GM19395 (cell line): Measurements from ENCODE around the gene RNF13.
"Not testable (repeated sequence)": the region's sequence is repeated elsewhere in the genome, so short reads cannot be mapped to it uniquely, and the experiment has no call there.

ENCODE experiments used
- ATAC-seq: cut with Tn5 transposase; IDR thresholded peaks from one replicate; pipeline ENCODE4 v1.9.1; 2021; ENCODE audit warnings: mild to moderate bottlenecking, moderate library complexity; ENCODE audit not compliant: unreplicated experiment

RNF13 gene

GRCh38 chr3:149800693-149801092 lies 12.3 kb upstream of the RNF13 start:
- no peak for ATAC-seq

DNA sequence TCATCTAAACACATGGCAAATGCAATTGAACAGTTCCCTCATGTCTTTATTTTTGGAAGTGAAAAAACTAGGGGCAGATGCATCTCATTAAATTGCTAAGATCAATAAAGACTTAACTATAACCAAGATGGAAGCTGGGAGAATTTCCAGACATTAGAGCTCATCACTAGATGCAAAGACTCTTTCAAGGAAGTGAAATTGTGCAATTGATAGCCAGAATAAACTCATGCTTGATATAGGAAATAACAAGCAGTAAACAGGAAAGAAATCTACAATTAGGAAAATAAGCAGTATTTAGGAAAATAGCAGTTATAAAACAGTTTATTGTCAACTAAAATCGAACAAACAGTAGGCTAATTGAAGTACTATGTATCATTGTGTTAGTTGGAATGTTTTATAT lies 11.8 kb upstream of the RNF13 start:
- no peak for ATAC-seq

DNA sequence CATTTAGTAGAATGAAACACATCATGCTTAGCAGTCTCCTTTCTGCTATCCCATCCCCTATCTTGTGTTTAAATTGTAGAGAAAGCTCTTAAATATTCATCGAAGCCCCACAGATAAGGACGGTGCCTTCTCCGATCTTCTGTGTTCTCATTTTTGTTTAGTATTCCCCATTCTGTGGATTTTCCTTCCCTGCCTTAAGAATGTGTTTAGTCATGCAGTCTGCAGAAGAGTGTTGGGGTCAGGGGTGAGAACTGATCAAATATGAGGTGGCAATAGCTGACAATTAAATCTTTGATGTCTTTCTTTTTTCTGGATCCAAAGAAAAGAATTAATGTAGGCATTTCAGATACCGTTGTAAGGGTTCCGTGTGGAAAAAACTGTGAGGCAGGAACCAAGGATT lies 11.4 kb upstream of the RNF13 start:
- no peak for ATAC-seq

DNA sequence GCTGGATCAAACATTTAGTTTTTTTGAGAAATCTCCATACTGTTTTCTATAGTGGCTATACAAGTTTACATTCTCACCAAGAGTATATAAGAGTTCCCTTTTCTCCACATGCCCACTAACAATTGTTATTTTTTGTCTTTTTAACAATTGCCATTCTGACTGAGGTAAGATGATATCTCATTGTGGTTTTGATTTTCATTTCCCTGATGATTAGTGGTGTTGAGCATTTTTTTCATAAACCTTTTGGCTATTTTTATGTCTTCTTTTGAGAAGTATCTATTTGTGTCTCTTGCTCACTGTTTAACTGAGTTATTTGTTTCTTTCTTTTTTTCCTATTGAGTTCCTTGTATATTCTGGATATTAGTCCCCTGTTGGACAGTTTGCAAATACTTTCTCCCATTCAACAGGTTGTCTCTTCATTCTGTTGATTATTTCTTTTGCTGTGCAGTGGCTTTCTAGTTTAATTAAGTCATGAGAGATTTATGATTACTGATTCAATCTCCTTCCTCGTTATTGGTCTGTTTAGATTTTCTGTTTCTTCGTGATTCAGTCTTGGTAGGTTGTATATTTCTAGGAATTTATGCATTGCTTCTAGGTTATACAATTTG lies 6.7 kb upstream of the RNF13 start:
- ATAC-seq: no peak

DNA sequence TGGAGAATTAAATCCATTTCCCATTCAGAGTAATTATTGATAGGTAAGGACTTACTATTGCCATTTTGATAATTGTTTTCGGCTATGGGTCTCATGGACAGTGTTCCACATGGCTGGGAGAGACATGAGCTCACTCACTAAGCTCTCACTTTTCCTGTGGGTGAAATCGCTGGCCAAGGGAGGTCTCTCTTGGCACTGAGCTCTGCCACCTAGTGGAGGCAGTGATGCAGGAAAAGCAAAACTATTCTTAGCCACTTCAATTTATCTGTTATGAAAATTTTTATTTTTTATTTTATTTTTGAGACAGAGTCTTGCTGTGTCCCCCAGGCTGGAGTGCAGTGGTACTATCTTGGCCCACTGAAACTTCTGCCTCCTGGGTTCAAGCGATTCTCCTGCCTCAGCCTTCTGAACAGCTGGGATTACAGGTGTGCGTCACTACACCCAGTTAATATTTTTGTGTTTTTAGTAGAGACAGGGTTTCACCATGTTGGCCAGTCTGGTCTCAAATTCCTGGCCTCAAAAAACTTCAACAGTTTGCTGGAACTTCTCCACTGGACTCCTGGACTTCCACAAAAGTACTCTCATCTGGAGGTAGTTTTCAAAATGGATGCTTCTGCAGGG lies 4.7 kb upstream of the RNF13 start:
- ATAC-seq: no peak

DNA sequence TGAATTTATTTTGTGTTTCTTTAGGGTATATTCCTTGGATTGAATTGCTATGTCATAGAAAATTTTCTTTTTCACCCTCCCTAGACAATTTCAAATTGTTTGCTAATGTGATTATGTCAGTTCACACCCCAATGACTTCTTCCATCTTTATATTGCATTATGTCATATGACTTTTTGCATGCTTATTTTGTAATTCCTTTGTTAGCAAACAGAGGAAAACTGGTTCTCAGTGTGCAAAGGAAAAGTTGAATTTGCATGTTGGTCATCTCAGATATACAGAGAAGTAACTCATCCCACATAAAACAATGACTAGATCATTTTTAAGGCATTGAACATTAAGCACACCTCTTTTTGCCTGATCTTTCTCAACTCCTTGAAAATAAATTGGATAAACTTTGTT lies 3.3 kb upstream of the RNF13 start:
- ATAC-seq: no peak

DNA sequence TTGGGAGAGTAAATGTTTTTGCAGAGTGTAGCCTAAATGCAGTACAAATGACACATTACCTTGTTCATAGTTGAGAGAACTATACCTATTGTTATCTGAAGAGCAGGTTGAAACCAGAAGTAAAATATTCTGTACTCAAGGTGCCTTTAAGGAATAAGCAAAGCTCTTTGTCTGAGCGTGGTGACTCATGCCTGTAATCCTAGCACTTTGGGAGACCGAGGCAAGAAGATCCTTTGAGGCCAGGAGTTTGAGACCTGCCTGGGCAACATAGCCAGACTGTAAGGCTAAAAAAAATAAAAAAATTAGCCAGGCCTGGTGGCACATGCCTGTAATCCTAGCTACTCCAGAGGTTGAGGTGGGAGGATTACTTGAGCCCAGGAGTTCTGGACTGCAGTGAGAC lies 2.2 kb upstream of the RNF13 start:
- ATAC-seq: no peak

DNA sequence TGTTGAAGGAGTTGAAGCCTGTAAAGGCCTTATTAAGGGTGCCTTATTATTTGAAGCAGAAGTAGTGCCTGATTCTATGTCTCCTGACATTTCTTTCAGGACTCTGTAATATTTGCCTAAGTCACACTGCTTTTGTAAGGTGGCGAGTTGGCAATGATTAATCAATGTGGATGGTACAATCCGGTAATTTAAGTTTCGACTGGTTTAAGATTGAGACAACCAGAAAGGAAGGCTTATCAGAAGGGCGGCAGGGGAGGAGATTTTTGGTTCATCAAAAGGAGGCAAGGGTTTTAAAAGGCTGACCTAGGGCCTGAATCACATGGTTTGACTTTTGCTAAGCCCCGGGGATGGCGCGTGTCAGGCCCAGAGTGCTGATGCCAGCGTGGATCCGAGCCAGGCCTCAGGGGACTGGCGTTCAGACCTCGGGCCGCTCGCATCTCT lies 830 bp upstream of the RNF13 start:
- ATAC-seq: no peak

DNA sequence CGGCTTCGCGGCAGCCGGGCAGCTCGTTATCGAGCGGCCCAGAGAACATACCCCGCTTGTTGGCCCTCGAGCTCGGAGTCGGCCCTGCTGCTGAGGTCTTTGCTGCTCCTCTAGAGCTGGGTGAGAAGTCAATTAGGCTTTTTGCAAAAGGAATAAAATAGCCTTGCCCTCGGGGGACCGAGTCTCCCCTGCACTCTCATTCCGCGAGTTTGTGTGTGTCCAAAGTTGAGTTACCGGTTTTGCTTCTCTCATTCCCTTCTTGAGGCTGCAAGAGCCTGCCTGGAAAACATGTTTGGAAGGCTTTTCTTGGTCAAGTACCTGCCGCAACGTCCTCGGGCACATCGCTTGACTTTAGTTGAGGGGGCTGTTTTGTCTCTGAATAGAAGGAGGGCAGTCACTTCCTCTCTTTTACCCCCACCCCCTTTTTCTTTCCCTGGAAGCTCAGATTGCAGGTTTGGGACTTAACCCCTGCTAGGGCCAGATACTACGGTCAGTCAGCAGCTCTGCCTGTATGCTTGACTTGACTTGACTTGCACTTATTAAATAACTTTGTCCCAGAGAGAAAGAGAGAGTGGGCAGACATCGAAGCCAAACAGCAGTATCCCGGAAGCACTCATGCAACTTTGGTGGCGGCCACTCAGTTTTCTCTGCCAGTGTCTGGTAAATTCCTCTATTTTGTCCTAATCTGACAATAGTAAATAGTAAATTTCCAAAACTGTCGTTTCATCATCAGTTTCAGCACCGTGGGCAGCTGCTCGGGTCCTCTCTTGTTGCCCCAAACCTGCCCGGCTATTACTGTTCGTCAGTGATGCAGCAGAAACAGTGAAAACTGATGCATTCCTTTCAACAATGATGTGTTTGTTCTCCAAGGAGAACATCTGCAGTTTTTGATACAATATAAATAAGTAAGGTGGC lies 609 bp downstream of the RNF13 start:
- peak; percentile 27 for ATAC-seq

DNA sequence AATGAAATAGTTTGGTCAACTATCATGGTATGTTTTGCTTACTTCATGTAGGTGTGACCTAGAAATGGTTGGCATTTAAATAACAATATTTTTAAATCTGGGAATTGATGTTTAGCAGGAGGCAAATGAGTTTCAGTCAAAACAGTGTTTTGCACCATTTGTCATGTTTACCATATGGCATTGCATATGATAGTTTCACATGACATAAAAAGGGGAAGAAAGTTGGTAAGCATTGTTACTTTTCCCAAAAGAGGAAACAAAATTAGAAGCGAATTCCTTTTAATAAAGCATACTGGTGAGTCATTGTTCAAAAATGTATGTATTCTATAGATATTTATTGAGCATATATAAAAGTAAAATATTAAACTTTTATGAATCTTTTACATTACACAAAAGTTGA lies 2.3 kb downstream of the RNF13 start:
- no peak for ATAC-seq

DNA sequence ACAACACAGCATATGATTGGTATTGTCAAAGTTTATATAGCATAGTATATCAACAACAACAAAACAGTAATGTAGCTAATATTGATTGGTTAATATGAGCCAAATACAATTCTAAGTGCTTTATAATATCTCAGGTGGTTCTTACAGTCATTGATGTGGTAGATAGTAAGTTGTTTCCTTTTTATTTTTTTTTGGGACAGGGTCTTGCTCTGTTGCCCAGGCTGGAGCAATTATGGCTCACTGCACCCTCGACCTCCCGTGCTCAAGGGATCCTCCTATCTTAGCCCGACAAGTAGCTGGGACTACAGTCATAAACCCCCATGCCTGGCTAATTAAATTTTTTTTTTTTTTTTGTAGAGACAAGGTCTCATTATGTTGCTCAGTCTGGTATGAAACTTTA lies 2.7 kb downstream of the RNF13 start:
- ATAC-seq: no peak

GRCh38 chr3:149816311-149816710 lies 3.3 kb downstream of the RNF13 start:
- ATAC-seq: no peak

GRCh38 chr3:149816986-149817385 lies 4.0 kb downstream of the RNF13 start:
- no peak for ATAC-seq

DNA sequence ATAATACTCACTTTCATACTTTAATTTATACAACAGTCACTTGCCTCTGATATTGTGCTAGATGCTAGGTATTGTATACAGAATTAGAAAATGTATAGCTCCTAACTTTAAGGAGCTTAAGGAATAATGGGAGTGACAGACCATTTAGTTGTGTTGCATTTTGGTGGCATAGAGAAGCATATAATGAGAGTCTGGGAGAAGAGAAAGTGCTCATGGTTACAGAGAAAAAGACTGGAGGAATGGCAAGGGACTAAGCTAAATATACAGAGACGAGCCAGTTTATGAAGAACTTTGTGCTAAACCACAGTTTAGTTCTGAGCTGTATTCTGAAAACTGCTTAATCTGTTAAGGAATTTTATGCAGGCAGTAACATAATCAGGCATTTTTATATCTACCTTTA lies 6.4 kb downstream of the RNF13 start:
- ATAC-seq: no peak

DNA sequence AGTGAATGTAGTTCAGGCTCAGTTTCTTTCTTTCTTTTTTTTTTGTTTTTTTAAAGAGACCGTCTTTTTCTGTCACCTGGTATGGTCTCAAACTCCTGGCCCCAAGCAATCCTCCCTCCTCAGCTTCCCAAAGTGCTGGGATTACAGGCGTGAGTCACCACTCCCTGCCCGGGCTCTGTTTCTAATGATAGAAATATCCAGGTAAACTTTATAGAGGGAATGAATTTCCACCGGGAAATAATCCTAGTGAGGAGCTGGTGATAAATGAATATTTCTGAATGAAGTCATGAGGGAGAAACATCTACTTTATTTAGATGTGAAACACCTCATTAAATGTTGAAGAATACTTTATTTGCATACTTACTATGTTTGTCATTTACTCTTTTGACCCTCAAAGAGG lies 7.2 kb downstream of the RNF13 start:
- no peak for ATAC-seq

GRCh38 chr3:149826636-149827035 lies 13.6 kb downstream of the RNF13 start:
- ATAC-seq: no peak

- no peak for ATAC-seq
These were observed 15.4 kb downstream of the RNF13 start for GRCh38 chr3:149828390-149828789.

DNA sequence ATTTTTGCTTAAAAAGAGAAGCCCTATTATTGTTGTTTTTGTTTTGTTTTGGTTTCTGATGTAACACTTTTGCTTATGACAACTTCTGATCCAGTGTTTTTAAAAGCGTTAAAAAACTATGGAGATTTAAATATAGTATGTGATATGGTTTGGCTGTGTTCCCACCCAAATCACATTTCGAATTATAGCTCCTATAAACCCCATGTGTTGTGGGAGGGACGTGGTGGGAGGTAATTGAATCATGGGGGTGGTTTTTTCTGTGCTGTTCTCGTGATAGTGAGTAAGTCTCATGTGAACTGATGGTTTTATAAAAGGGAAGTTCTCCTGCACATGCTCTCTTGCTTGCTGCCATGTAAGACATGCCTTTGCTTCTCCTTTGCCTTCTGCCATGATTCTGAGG lies 16.6 kb downstream of the RNF13 start:
- not testable (repeated sequence) for ATAC-seq

DNA sequence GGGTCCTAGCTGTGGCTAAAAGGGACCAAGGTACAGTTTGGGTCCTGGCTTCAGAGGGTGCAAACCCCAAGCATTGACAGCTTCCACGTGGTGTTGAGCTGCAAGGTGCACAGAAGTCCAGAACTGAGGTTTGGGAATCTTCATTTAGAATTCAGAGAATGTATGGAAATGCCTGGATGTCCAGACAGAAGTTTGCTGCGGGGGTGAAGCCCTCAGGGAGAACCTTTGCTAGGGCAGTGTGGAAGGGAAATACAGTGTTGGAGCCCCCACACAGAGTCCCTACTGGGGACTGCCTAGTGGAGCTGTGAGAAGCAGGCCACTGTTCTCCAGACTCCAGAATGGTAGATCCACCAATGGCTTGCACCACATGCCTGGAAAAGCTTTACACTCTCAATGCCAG lies 17.9 kb downstream of the RNF13 start:
- no peak for ATAC-seq

DNA sequence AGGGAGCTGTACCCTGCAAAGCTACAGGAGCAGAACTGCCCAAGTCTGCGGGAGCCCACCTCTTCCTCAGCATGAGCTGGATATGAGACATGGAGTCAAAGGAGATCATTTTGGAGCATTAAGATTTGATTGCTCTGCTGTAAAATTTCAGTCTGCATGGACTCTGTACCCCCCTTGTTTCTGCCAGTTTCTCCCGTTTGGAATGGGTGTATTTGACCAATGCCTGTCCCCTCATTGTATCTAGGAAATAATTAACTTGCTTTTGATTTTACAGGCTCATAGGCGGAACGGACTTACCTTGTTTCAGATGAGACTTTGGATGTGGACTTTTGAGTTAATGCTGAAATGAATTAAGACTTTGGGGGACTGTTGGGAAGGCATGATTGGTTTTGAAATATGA lies 18.3 kb downstream of the RNF13 start:
- ATAC-seq: no peak

- no peak for ATAC-seq
These were observed 19.1 kb downstream of the RNF13 start for GRCh38 chr3:149832086-149832485.

DNA sequence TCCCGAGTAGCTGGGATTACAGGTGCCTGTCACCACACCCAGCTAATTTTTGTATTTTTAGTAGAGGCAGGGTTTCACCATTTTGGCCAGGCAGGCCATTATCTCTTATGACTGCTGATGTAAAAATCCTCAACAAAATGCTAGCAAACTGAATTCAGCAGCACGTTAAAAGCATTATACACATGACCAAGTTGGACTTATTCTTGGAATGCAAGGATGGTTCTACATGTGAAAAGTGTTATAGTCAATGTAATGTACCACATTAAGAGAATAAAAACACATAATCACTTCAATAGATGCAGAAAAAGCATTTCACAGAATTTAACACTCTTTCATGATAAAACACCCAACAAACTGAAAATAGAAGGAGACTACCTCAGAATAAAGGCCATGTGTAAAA lies 20.2 kb downstream of the RNF13 start:
- ATAC-seq: no peak
